Stimulated activated effector memory CD8-positive, alpha-beta T cell treated with anti-CD3 and anti-CD28 coated beads, Interleukin-12 subunit alpha, Interleukin-12 subunit beta, amount 100 ng/mL, for 72 hours (primary cell): Measurements from ENCODE around the gene RCE1.
A peak's percentile ranks its signal among the peaks of the same experiment; 100 is the strongest.

ENCODE experiments used
- ATAC-seq: fragments of 150-1000 bp; cut with Tn5 transposase; 2 replicates; pipeline ENCODE4 v1.10.0; 2021
- DNase-seq, 2 donors: peaks; one replicate each; pipeline ENCODE4 v3.0.0; 2021 to 2022; ENCODE audit warnings: low spot score in 2 of 2
- H3K27ac Mint-ChIP-seq: one replicate; pipeline ENCODE4 v1.8.0; 2022; ENCODE audit warnings: mild to moderate bottlenecking, mixed read lengths
- H3K36me3 Mint-ChIP-seq: one replicate; pipeline ENCODE4 v1.8.0; 2022; ENCODE audit warnings: mild to moderate bottlenecking, mixed read lengths
- H3K4me1 Mint-ChIP-seq: one replicate; pipeline ENCODE4 v1.8.0; 2022; ENCODE audit warnings: mixed read lengths
- H3K4me3 Mint-ChIP-seq: one replicate; pipeline ENCODE4 v1.8.0; 2022; ENCODE audit warnings: mild to moderate bottlenecking, mixed read lengths
- H3K9me3 Mint-ChIP-seq: one replicate; pipeline ENCODE4 v1.8.0; 2022; ENCODE audit warnings: mixed read lengths

Gene RCE1

GRCh38 chr11:66881451-66881835, 38.2 kb downstream of the RCE1 start:
- DNase-seq = no peak
- Mint-ChIP-seq H3K4me1 (peaks cover 28% of the 10 kb centered on the region), H3K4me3 (no peak overlapping the region)

DNA sequence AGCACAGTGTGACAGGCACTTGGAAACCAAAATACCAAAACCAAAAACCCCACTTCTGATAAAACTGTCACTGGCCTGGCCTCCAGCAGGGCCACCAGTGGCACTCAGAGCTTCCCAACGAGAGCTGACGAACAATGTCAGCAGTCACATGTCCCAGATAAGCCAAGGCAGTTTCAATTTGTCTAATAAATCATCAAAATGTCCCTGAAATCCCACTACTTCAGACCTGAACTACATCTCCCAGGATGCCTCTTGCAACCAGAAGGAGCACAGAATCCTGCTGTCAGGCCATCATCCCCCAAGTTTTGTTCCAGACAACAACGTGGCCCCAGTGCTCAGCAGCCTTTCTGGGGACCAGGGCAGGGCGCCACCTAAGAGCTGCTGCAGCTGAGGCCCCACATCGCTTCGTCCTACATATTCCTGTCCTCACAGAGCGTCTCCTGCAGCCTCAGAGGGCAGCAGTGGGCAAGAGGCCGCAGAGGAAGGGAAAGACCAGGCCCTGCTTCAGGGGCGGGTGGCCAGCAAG, 38.7 kb downstream of the RCE1 start:
- no peak overlapping the region for H3K4me3 Mint-ChIP-seq
- no peak for ATAC-seq

More at GRCh38 chr11:66881451-66881835, 38.2 kb downstream of the RCE1 start:
- Mint-ChIP-seq H3K9me3 (no peaks in the 10 kb centered on the region), H3K27ac (no peak overlapping the region), H3K36me3 (no peaks in the 10 kb centered on the region)
- ATAC-seq = no peak

GRCh38 chr11:66882561-66883015, 39.3 kb downstream of the RCE1 start:
- H3K9me3 Mint-ChIP-seq = no peaks in the 10 kb centered on the region
- no peak overlapping the region for H3K4me3 Mint-ChIP-seq
- peaks cover 28% of the 10 kb centered on the region for H3K4me1 Mint-ChIP-seq
- no peak for ATAC-seq
- H3K27ac Mint-ChIP-seq = no peak overlapping the region
- H3K36me3 Mint-ChIP-seq = no peaks in the 10 kb centered on the region
- no peak for DNase-seq

More for the DNA sequence above, 38.7 kb downstream of the RCE1 start:
- H3K27ac Mint-ChIP-seq = no peak overlapping the region
- DNase-seq = no peak
- no peaks in the 10 kb centered on the region for H3K36me3 Mint-ChIP-seq
- H3K4me1 Mint-ChIP-seq = peaks cover 28% of the 10 kb centered on the region
- no peaks in the 10 kb centered on the region for H3K9me3 Mint-ChIP-seq

GRCh38 chr11:66883016-66883965, 40.0 kb downstream of the RCE1 start:
- no peak overlapping the region for H3K27ac Mint-ChIP-seq
- ATAC-seq (peak; percentile 68), DNase-seq (peak; percentile 52 to 83)
- no peaks in the 10 kb centered on the region for H3K36me3 Mint-ChIP-seq
- no peak overlapping the region for H3K4me3 Mint-ChIP-seq
- H3K4me1 Mint-ChIP-seq = peaks cover 28% of the 10 kb centered on the region
- no peaks in the 10 kb centered on the region for H3K9me3 Mint-ChIP-seq

- no peak overlapping the region for H3K27ac Mint-ChIP-seq
- no peaks in the 10 kb centered on the region for H3K9me3 Mint-ChIP-seq
- DNase-seq = no peak
- peaks cover 28% of the 10 kb centered on the region for H3K4me1 Mint-ChIP-seq
- H3K36me3 Mint-ChIP-seq = no peaks in the 10 kb centered on the region
- no peak for ATAC-seq
- H3K4me3 Mint-ChIP-seq = no peak overlapping the region
Observed at GRCh38 chr11:66884443-66884842, 41.2 kb downstream of the RCE1 start.

GRCh38 chr11:66885469-66885868, 42.2 kb downstream of the RCE1 start:
- Mint-ChIP-seq H3K36me3 (no peaks in the 10 kb centered on the region), H3K4me1 (peaks cover 23% of the 10 kb centered on the region), H3K9me3 (no peaks in the 10 kb centered on the region), H3K4me3 (no peak overlapping the region), H3K27ac (peak overlapping the region; percentile 15)
- DNase-seq = no peak
- ATAC-seq = no peak

- Mint-ChIP-seq H3K9me3 (no peaks in the 10 kb centered on the region), H3K4me1 (peaks cover 18% of the 10 kb centered on the region), H3K36me3 (no peaks in the 10 kb centered on the region), H3K4me3 (no peak overlapping the region), H3K27ac (peak overlapping the region; percentile 15)
- ATAC-seq (no peak), DNase-seq (no peak)
Observed at GRCh38 chr11:66885950-66886440, 42.8 kb downstream of the RCE1 start.

DNA sequence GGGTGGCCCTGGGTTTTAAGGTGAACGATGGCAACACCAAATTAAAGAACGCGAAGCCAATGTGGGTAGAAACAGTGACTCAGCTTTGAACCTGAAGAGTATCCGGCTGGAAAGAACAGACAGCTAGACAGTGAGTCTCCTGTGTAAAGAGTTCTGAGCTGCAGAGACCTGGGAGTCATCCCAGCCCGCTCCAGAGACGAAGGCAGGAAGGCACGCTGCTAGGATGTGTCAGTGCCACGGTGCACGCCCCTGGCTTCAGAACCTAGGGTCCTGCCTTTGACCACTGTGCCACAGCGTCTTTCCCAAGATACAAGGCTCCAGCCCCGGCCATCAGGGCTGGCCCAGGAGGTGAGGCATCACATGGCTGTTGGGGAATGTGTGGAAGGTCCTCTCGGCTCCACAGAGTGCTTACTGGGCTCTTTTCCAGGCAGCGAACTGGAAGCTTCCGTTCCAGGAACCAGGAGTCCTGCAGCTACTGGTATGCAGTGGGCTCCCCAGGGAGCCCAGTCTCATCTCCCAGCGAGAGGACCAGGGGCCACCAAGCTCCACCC, 43.5 kb downstream of the RCE1 start:
- H3K27ac Mint-ChIP-seq = peak overlapping the region; percentile 15
- H3K4me3 Mint-ChIP-seq = no peak overlapping the region
- ATAC-seq = no peak
- no peak for DNase-seq
- H3K4me1 Mint-ChIP-seq = peaks cover 14% of the 10 kb centered on the region
- H3K9me3 Mint-ChIP-seq = no peaks in the 10 kb centered on the region
- no peaks in the 10 kb centered on the region for H3K36me3 Mint-ChIP-seq

GRCh38 chr11:66887526-66887925, 44.3 kb downstream of the RCE1 start:
- ATAC-seq (no peak), DNase-seq (no peak)
- Mint-ChIP-seq H3K9me3 (no peaks in the 10 kb centered on the region), H3K4me1 (peaks cover 21% of the 10 kb centered on the region), H3K4me3 (no peak overlapping the region), H3K27ac (no peak overlapping the region), H3K36me3 (no peaks in the 10 kb centered on the region)

DNA sequence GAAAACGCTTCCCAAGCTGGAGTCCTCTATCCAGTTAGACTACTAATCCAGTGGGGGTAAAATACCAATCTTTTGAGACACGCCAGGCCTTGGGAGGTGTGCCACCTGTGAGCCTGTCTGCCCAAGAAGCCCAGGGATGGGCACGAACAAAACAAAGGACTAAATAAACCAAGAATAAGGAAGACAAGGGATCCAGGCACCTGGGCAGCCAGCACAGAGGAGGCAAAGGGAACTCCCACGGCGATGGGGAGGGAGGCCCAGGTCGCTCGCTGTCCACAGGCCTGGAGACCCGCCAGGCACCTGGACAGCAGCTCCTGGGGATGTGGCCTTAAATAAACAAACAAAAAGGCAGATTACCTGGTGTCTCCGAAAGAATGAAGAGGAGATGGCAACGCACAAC, 45.0 kb downstream of the RCE1 start:
- Mint-ChIP-seq H3K9me3 (no peaks in the 10 kb centered on the region), H3K4me3 (no peak overlapping the region), H3K4me1 (peaks cover 13% of the 10 kb centered on the region), H3K27ac (peak overlapping the region; percentile 69), H3K36me3 (no peaks in the 10 kb centered on the region)
- ATAC-seq (no peak), DNase-seq (no peak)

DNA sequence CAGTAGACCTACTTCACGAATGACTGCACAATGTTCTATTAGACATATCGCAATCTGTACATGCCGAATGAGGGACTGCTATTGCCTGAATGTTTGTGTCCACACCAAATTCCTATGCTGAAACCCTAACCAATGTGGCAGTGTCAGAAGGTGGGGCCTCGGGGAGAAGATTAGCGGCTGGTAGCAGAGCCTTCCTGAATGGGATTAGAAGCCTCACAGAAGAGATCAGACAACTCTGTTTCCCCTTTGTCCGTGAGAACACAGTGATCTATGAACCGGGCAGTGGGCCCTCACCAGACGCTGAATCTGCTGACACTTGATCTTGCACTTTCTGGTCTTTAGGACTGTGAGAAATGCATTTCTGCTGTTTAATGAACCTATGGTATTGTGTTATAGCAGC, 46.7 kb downstream of the RCE1 start:
- no peaks in the 10 kb centered on the region for H3K36me3 Mint-ChIP-seq
- H3K4me1 Mint-ChIP-seq = peaks cover 18% of the 10 kb centered on the region
- no peak overlapping the region for H3K4me3 Mint-ChIP-seq
- ATAC-seq (no peak), DNase-seq (no peak)
- no peak overlapping the region for H3K27ac Mint-ChIP-seq
- H3K9me3 Mint-ChIP-seq = no peaks in the 10 kb centered on the region

DNA sequence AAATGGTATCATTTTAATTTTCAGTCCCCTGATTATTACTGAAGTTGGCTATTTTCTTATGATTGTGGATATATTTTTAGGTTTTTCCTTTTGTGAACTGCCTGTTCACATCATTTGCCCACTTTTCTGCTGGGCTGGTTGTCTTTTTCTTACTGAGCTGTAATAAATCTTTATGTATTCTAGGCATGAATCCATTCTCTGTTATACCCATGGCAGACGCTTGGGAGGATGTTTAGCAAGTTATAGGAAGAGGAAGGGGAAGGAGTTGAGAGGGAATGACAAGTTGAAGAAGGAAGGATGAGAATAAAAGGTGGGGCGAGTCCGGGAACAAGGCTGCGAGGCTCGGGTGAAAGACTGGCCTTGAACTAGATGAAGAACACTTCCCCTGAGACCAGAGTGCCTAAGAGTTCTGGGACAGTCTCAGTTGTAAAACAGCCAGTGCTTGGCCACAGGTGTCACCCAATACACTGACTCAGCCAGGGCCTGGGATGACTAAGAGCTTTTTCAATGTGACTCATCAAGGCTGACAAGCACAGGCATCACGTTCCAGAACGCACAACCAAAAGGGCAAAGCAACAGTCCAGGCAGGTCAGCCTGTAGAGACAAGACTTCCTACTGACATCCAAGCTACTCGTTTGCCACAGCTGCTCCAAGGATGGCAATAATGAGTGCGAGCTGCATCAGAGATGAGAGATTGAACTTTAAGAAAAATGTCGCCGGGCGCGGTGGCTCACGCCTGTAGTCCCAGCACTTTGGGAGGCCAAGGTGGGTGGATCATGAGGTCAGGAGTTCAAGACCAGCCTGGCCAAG, 48.8 kb downstream of the RCE1 start:
- H3K4me3 Mint-ChIP-seq = peak overlapping the region; percentile 6
- H3K36me3 Mint-ChIP-seq = no peaks in the 10 kb centered on the region

DNA sequence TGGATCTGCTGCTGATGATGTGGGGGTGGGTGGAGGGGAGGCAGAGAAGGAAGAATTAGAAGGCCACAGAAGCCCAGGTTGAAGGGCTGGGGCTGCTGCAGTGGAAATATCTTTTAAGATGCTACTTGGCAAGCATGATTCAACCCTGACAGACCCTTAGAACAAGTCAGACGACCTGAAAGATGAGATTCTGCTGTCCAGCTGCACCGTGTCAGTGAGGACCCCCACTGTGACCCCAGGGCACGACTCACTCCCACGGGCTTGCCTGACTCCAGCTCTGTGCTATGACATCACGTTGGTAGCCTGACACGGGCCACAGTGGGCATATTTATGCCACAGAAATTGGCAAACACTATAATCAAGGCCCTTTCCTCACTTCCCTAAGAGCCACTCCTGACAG, 49.7 kb downstream of the RCE1 start:
- Mint-ChIP-seq H3K27ac (no peak overlapping the region), H3K36me3 (no peaks in the 10 kb centered on the region), H3K4me3 (no peak overlapping the region), H3K4me1 (peaks cover 18% of the 10 kb centered on the region), H3K9me3 (no peaks in the 10 kb centered on the region)
- ATAC-seq = no peak
- no peak for DNase-seq

More for the DNA sequence above, 48.8 kb downstream of the RCE1 start:
- peaks cover 18% of the 10 kb centered on the region for H3K4me1 Mint-ChIP-seq
- peak overlapping the region; percentile 7 for H3K27ac Mint-ChIP-seq
- DNase-seq (peak; percentile 34 to 84), ATAC-seq (peak; percentile 100)
- H3K9me3 Mint-ChIP-seq = no peaks in the 10 kb centered on the region

GRCh38 chr11:66894141-66894540, 50.9 kb downstream of the RCE1 start:
- Mint-ChIP-seq H3K36me3 (no peaks in the 10 kb centered on the region), H3K9me3 (no peaks in the 10 kb centered on the region), H3K4me3 (no peak overlapping the region), H3K27ac (peak overlapping the region; percentile 10), H3K4me1 (peaks cover 18% of the 10 kb centered on the region)
- DNase-seq = no peak
- no peak for ATAC-seq
